Upper lobe of left lung (tissue), 4 donors: ENCODE results near the gene NGEF.

Experiments used
- CTCF ChIP-seq, 6 experiments: fragments of 450-650 bp in 4 of 6; fragments of 200-600 bp in 2 of 6; sonication (generic) in 2 of 6; IDR thresholded peaks; one replicate each; pipeline ENCODE4 v1.5.1; 2016 to 2019; ENCODE audit warnings: antibody characterized with exemption in 6 of 6
- EP300 ChIP-seq, 4 donors: sonication (generic); formaldehyde crosslinking; IDR thresholded peaks; one replicate each; pipeline ENCODE4 v1.5.1; 2017; ENCODE audit warnings: antibody characterized with exemption in 4 of 4, control low read depth in 2 of 4
- POLR2AphosphoS5 ChIP-seq, 2 donors: sonication (generic); formaldehyde crosslinking; IDR thresholded peaks; one replicate each; pipeline ENCODE4 v1.5.1; 2017; ENCODE audit warnings: antibody characterized with exemption in 2 of 2

- TF ChIP-seq POLR2AphosphoS5 (IDR thresholded peaks at IDR 0.05) (no peak), EP300 (IDR thresholded peaks at IDR 0.05) (no peak), CTCF (IDR thresholded peaks at IDR 0.05) (no peak)
These were observed 45.6 kb downstream of the NGEF start for GRCh38 chr2:232967474-232967873.
